GM21529 (cell line): Measurements from ENCODE around the gene ELL.

Experiments
- ATAC-seq: cut with Tn5 transposase; IDR thresholded peaks from one replicate; pipeline ENCODE4 v1.9.1; 2021; ENCODE audit not compliant: unreplicated experiment

Gene ELL

GRCh38 chr19:18435842-18436670 lies 85.8 kb downstream of the ELL start:
- no peak for ATAC-seq

- no peak for ATAC-seq
These were observed 86.6 kb downstream of the ELL start for GRCh38 chr19:18435178-18435841.

GRCh38 chr19:18434411-18435175 lies 87.3 kb downstream of the ELL start:
- no peak for ATAC-seq

DNA sequence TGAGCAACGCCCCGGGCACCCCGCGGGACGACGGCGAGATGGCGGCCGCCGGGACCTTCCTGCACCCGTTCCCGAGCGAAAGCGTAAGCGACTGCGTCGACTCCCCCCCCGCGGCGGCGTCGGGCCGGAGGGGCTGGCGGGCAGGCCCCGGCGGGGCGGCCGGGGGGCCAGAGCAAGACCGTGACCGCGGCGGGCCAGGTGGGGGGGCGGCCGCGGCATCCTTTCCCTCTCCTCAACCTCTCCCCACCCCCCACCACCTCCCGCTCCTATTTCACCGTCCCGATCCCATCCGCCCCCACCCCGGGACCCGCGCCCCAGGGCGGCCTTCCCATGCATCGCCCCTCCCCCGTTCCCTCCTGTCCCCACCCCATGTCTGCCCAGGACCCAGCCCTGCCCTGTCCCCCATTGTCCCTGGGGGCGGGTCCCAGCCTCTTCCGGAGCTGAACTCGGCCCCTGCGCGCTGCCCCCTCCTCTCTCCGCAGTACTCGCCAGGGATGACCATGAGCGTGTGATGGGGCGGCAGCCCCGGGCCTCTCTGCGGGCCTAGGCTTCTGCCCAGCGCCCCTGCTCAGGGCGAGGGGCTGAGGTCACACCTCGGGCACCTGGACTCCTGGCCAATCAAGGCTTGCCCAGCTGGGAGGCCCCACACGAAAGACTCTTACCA lies 88.0 kb downstream of the ELL start:
- no peak for ATAC-seq

DNA sequence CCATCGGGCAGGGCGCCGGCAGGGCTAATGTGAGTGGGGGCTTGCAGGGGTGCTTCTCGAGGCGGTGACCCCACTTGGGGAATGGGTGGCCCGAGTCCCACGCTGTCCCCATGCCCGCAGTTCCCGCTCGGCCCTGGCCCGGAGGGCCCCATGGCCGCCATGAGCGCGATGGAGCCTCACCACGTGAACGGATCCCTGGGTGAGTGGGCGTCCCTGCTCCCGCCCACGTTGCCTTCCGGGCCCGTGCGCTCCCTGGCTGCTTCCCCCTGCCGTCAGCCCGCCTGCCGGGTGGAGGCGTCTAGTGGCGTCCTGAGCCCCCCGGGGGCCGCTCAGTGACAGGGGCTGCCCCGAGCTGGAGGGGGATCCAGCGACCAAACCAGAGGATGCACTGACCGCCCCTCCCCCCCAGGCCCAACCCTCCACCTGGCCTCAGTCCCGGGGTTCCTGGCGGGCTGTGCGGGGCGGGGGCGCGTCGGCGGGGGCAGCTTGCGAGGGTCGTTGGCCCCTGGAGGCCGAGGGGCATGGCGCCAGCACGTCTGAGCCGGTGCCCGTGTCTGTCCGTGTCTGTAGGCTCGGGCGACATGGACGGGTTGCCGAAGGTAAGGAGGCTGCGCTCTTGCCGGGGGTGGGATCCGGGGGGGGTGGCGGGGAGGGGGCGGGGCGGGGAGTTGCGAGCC lies 88.7 kb downstream of the ELL start:
- ATAC-seq = no peak

DNA sequence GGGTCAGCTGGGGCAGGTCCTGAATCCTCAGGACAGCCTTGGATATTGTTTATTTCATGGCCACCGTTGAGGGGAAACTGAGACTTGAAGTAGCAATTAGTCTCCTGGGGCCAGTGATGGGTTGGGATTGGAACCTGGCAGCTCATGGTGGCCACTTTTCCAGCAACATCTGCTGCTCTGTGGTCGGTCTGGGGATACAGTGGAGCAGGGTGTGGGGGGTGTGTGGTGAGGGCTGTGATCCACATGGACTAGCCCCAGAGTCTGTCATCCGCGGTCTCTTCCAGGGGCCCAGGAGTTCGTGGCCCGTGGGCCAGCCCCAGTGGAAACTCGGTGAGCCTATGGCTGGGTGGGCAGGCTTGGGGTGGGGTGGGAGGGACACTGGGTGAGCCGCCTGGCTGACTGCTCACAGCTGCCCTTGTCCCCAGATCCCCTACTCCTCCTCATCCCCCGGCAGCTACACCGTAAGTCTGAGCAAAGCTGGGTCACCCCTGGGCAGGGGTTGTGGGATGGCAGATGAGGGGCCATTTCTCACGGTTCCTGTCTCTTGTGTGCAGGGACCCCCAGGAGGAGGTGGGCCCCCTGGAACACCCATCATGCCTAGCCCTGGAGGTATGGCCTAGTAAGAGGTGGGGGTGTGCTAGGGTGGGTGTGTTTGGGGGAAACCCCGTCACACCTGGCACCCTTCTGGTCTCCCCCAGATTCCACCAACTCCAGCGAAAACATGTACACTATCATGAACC lies 89.4 kb downstream of the ELL start:
- ATAC-seq = no peak

- ATAC-seq = no peak
These were observed 90.3 kb downstream of the ELL start for GRCh38 chr19:18431351-18432197.

DNA sequence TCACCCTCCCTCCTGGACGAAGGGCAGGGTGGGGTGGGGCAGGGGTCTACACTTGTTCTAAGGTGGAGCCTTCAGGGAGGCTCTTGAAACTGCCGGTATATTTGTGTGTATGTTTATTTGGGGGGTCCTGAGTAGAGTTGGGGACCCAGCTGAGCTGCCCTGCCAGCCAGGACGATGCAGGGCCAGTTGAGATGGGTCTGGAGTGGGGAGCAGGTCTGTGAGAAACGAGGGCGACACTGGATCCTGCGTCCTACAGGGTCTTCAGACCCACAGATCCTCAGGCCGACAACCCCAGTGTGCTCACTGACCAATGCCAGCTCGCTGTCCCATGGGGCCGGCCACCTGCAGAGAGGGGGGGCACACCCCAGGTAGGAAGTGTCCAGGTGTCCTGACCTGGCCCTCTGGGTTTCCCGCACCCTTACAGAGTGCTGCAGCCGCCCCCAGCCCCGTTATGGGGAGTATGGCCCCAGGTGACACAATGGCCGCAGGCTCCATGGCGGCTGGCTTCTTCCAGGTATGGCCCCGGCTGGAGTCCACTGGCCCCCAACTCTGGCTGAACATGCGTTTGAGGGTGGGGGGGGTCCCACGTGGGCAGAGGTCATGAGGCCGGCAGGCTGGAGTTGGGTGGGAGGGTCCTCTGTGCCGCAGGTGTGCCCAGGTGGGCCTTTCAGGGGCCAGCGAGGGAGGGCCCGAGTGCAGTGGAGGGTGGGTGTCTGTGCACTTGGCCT lies 91.3 kb downstream of the ELL start:
- no peak for ATAC-seq

DNA sequence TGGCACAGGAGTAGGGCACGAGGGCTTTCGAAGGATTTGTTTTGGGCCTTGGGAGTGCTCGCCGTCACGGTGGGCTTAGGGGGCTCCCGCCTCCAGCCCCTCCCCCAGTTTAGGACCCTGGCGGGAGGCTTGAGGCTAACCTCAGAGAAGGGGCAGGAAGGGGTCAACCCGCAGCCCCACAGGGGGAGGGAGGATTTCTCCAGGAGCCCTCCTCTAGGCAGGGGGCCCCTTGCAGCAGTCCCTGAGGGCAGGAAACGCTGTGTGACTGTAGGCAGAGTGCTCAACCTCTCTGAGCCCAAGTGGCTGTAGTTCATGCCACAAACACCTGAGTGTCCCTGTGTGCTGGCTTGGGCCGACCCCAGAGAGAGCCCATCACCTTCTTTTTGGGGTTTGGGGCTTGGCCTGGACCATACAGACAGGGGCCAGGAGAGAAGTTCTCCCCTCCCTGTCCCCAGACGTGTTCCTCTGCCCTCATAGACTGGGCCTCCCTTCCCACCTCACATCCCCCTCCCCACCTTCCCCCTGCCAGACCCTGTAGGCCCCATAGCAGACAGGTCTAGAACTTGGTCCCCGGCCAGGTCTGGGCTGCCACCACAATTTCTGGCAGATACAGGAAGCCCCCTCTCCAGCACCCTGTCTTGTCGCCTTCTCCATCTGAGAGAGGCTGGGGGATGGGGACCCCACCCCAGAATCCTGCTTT lies 92.0 kb downstream of the ELL start:
- no peak for ATAC-seq

DNA sequence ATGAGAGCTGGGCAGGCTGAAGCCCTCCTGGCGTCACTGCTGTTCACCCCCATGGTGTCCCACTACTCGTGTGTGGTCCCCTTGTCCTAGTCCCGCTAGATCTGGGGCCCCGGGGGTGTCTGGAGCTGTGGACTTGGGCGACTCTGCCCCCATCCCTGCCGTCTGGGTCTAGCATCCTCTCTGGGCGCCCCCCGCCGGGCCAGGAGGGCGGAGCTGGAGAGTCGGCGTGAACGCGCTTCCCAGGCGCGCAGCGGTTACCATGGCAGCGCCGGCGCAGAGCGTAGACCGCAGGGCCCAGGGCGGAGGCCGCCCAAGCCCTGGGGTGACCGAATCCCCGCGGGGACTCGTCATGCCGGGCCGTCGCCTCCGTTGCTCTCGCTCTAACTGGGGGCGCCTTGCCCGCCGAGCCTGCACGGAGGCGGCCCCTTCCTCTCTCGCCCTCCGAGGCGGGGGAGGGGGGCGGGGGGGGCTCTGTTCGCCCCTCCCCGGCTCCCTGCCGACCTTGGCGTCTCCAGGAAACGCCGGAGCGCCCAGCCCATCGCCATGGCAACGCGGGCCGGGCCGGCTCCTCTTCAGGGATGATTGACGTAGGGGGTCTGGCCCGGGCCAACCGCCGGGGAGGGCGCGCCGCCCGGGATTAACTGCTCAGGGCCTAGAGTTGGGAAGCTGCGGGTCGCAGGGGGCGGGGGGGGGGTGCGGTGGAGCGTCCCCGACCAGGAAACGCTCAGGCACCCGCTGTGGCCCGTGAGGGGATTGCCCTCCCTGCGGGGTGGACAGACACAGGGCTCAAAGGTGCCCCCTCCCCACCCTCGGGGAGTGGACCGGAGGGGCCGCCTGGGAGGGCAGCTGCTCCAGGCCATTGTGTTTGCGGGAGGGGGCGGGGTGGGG lies 92.8 kb downstream of the ELL start:
- peak; percentile 54 for ATAC-seq

GRCh38 chr19:18428173-18428786 lies 93.6 kb downstream of the ELL start:
- no peak for ATAC-seq

GRCh38 chr19:18427743-18428113 lies 94.1 kb downstream of the ELL start:
- no peak for ATAC-seq

GRCh38 chr19:18427080-18427742 lies 94.7 kb downstream of the ELL start:
- ATAC-seq = no peak

GRCh38 chr19:18426416-18426767 lies 95.5 kb downstream of the ELL start:
- no peak for ATAC-seq

DNA sequence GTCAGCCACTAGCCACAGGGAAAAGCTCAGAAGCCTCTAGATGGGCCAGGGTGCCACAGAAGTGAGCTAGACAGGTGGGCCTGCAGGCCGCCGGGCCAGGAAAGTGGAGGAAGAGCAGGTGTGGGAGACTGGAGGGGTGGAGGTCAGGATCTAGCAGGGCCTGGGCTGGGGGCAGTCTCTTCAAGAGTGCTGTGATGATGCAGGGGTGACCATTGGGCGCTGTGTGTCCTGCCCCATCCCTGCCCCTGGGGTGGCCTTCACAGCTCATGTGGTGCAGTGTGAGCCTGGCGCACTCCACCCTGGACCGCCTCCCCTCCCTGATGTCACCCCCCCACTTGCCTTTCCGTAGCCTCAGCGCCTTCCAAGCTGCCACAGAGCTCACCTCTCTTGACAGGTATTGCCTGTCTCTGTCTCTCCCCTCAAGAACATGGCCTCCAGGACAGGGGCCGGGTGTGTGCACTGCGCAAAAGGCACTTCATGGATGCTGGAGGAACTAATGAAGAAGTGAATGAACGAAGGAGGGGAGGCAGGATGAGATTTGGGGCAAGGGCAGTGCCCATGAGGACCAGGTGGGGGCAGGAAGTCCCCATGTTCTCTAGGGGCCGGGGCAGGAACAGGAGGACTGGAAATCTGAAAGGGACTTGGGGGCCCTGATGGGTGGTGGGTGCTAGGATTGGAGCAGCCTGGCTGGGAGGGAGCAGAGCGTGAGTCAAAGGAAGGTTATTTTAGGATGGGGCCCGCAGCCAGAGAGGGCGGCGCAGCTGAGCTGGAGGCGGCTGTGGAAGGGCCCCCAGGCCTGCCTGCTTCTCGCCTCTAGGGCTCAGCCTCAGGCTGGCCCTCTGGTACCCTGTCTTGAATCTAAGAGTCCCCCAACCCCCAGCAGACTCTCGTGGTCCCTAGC lies 96.1 kb downstream of the ELL start:
- no peak for ATAC-seq
